Fibroblast of lung (primary cell): ENCODE results near the gene EGLN2.
"Not testable (repeated sequence)": the region's sequence is repeated elsewhere in the genome, so short reads cannot be mapped to it uniquely, and the experiment has no call there.

Experiments used
- CTCF ChIP-seq, 2 donors: IDR thresholded peaks in 1 of 2; conservative IDR thresholded peaks in 1 of 2; 1 replicate in 1 of 2; 2 replicates in 1 of 2; pipeline ENCODE4 v1.5.1; 2011 to 2012; ENCODE audit warnings: low read length in 2 of 2, control low read depth in 1 of 2, inconsistent platforms in 1 of 2, low read depth in 1 of 2, mild to moderate bottlenecking in 1 of 2
- EZH2 ChIP-seq: IDR thresholded peaks from 2 replicates; pipeline ENCODE4 v1.5.1; 2012; ENCODE audit warnings: low read length, control low read depth, mild to moderate bottlenecking; ENCODE audit errors: missing control alignments

- not testable (repeated sequence) for TF ChIP-seq CTCF (conservative IDR thresholded peaks at IDR 0.05 in 1 of 2, IDR thresholded peaks at IDR 0.05 in 1 of 2; ENCODE audit: low read depth in 1 of 2, low read length in 2 of 2); EZH2
Observed at GRCh38 chr19:40833728-40834533, 34.9 kb downstream of the EGLN2 start.
